Heart left ventricle (tissue), 13 donors: ENCODE results near the gene CDHR5.

Experiments
- POLR2A ChIP-seq, 2 donors: fragments of 450-650 bp; IDR thresholded peaks; one replicate each; pipeline ENCODE4 v1.6.1; 2017; ENCODE audit warnings: antibody characterized with exemption in 2 of 2, mild to moderate bottlenecking in 2 of 2, moderate library complexity in 2 of 2
- TF ChIP-seq, protein P1 (sequence below), 12 donors: fragments of 200-600 bp; sonication (generic) in 4 of 12; IDR thresholded peaks; one replicate each; pipeline versions ENCODE4 v1.5.0 to v1.8.0; 2018 to 2022; ENCODE audit warnings: antibody characterized with exemption in 12 of 12, mild to moderate bottlenecking in 5 of 12
- donor health status: ischemic (EF 13 %, LVEDD 7.1; RV severe dilation, severe dysfunction).
- donor health status: DM: no; HTN: yes; CAD: no.
- donor health status: DM: no; HTN: no; CAD: no.
- donor health status: ischemic (EF 25% LVEDD 6.9; RV normal size, moderate dysfunction).
- donor health status: ischemic (EF 25% LVEDD 5.7; RV mildly dilated, moderate dysfunction).
- donor health status: ischemic (EF 35%, LVEDD 5.7; RV mildly dilated, moderate dysfunction).
- donor health status: nonischemic (EF 11% LVEDD 7.7; RV severe dilation, severe dysfunction).
- donor health status: DM: yes; HTN: yes; CAD: no.
- donor health status: PGD.
- donor health status: ischemic (EF 29% LVEDD 5.4; RV normal size, mild dysfunction).
- donor health status: nonischemic (EF 23%, LVEDD 6.1; RV moderate dilation, normal function).

DNA sequence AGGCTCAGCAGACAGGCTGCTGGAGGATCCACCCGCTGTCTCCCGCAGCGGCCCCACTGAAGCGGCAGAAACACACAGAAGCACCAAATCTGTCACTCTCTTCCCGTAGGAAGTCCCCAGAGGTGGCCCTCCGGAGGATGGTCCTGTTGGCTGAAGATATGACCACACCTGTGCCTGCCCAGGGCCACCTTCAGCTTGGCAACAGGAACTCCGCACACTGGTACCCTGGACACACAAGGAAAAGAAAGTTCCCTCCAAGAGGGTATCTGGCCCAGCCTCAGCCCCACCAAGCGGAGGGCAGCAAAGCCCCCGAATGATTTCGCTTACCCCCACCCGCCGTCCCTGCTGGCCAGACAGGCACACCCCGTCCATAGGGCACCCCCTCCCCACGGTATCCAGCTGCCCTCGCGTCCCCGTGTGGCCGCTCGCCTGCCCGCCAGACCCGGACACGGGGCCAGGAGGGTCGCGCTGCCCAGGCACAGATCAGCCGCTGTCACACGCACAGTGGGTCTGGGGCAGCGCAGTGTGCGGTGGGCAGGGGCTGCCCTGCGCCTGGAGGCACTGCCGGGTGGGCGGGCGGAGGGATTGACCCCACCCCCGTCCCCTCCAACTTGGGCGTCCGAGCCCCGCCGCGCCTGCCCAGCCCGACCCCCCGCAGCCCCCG lies 57.0 kb downstream of the CDHR5 start:
- TF ChIP-seq POLR2A (IDR thresholded peaks at IDR 0.05), result no peak
- TF ChIP-seq, protein P1, sequence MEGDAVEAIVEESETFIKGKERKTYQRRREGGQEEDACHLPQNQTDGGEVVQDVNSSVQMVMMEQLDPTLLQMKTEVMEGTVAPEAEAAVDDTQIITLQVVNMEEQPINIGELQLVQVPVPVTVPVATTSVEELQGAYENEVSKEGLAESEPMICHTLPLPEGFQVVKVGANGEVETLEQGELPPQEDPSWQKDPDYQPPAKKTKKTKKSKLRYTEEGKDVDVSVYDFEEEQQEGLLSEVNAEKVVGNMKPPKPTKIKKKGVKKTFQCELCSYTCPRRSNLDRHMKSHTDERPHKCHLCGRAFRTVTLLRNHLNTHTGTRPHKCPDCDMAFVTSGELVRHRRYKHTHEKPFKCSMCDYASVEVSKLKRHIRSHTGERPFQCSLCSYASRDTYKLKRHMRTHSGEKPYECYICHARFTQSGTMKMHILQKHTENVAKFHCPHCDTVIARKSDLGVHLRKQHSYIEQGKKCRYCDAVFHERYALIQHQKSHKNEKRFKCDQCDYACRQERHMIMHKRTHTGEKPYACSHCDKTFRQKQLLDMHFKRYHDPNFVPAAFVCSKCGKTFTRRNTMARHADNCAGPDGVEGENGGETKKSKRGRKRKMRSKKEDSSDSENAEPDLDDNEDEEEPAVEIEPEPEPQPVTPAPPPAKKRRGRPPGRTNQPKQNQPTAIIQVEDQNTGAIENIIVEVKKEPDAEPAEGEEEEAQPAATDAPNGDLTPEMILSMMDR (IDR thresholded peaks at IDR 0.05), result no peak
